ENCODE data around the gene CREBBP.

DNA sequence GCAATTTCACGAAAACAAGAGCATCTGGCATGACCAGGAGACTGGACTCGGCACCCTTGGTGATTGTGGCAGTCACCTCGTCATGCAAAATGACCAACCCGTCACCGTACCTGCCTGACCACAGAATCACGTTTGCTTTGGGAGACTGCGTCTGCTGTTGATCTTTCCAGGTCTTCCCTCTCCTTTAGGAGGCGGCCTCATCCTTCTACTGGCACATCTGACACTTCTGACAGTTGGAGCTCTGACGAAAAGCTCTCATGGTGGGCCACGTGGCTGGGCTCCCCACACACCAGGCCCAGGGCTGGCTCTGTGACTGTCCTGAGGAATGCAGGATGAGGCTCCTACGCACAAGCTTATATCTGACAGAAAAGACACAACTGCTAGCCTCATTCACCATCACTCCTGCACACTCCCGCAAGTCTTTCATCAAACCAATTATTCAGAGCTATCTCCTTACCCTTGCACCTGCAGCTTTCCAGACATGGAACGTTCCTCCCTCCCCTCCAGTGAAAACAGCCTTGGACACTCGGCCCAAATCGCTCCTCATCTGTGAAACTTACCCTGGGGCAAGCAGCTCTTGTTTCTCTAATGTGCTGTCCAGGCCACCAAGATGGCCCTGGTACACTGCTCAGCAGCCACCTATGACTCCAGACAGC is 166.8 kb downstream of the CREBBP start:
- TF ChIP-seq YY1 (IDR thresholded peaks at IDR 0.05; ENCODE audit: insufficient read depth, insufficient read length) (no peak), SUZ12 (IDR thresholded peaks at IDR 0.05; ENCODE audit: extremely low read depth, insufficient read depth, insufficient read length) (no peak)
